HEK293 (cell line): ENCODE measurements around the gene METTL23.

Source experiments
- BCL11B ChIP-seq: fragments of 450-650 bp; formaldehyde crosslinking; IDR thresholded peaks from 2 replicates; pipeline ENCODE4 v1.5.1; 2016; ENCODE audit warnings: low read depth, missing biosample characterization, missing genetic modification characterization
- GLI2 ChIP-seq: fragments of 450-650 bp; formaldehyde crosslinking; IDR thresholded peaks from 2 replicates; pipeline ENCODE4; 2017; ENCODE audit warnings: missing biosample characterization, missing genetic modification characterization, low read depth, borderline replicate concordance
- GLIS2 ChIP-seq: fragments of 450-650 bp; formaldehyde crosslinking; IDR thresholded peaks from 2 replicates; pipeline ENCODE4 v1.5.1; 2016; ENCODE audit warnings: missing biosample characterization, missing genetic modification characterization
- KLF17 ChIP-seq: fragments of 450-650 bp; formaldehyde crosslinking; IDR thresholded peaks from 2 replicates; pipeline ENCODE4 v1.5.1; 2016; ENCODE audit warnings: missing biosample characterization, missing genetic modification characterization
- KLF8 ChIP-seq: fragments of 450-650 bp; formaldehyde crosslinking; IDR thresholded peaks from 2 replicates; pipeline ENCODE4 v1.5.1; 2016; ENCODE audit warnings: missing biosample characterization, missing genetic modification characterization
- KLF9 ChIP-seq: fragments of 450-650 bp; formaldehyde crosslinking; IDR thresholded peaks from 2 replicates; pipeline ENCODE4 v1.5.1; 2016; ENCODE audit warnings: missing biosample characterization, missing genetic modification characterization, low read depth
- PRDM10 ChIP-seq: fragments of 450-650 bp; formaldehyde crosslinking; IDR thresholded peaks from 2 replicates; pipeline ENCODE4 v1.5.1; 2016; ENCODE audit warnings: missing biosample characterization, missing genetic modification characterization
- SP2 ChIP-seq: fragments of 450-650 bp; formaldehyde crosslinking; IDR thresholded peaks from 2 replicates; pipeline ENCODE4 v1.5.1; 2016; ENCODE audit warnings: missing biosample characterization, missing genetic modification characterization
- SP7 ChIP-seq: fragments of 450-650 bp; formaldehyde crosslinking; IDR thresholded peaks from 2 replicates; pipeline ENCODE4 v1.5.1; 2016; ENCODE audit warnings: missing biosample characterization, missing genetic modification characterization
- WT1 ChIP-seq: fragments of 450-650 bp; formaldehyde crosslinking; IDR thresholded peaks from 2 replicates; pipeline ENCODE4 v1.5.1; 2016; ENCODE audit warnings: missing biosample characterization, missing genetic modification characterization
- ZBTB44 ChIP-seq: fragments of 450-650 bp; IDR thresholded peaks from 2 replicates; pipeline ENCODE4 v1.5.1; 2018; ENCODE audit warnings: missing biosample characterization, mild to moderate bottlenecking, missing genetic modification characterization
- ZBTB8A ChIP-seq: fragments of 450-650 bp; formaldehyde crosslinking; IDR thresholded peaks from 2 replicates; pipeline ENCODE4 v1.5.1; 2016; ENCODE audit warnings: missing biosample characterization, missing genetic modification characterization
- ZFHX2 ChIP-seq: fragments of 450-650 bp; formaldehyde crosslinking; conservative IDR thresholded peaks from 2 replicates; pipeline ENCODE4 v1.5.1; 2016; ENCODE audit warnings: missing biosample characterization, missing genetic modification characterization
- ZIC2 ChIP-seq: fragments of 450-650 bp; formaldehyde crosslinking; IDR thresholded peaks from 2 replicates; pipeline ENCODE4 v1.5.1; 2016; ENCODE audit warnings: missing biosample characterization, missing genetic modification characterization
- ZNF24 ChIP-seq: fragments of 450-650 bp; formaldehyde crosslinking; IDR thresholded peaks from 2 replicates; pipeline ENCODE4 v1.5.1; 2016; ENCODE audit warnings: missing biosample characterization, missing genetic modification characterization
- ZNF274 ChIP-seq, 2 experiments: fragments of 200-500 bp in 1 of 2; fragments of 450-650 bp in 1 of 2; sonication (Bioruptor generic) in 1 of 2; formaldehyde crosslinking in 1 of 2; IDR thresholded peaks; 2 replicates each; pipeline versions ENCODE4 v1.5.1 to v1.6.1; 2014 to 2016; ENCODE audit warnings: borderline replicate concordance in 1 of 2, inconsistent platforms in 1 of 2, low read length in 1 of 2, missing biosample characterization in 1 of 2, missing genetic modification characterization in 1 of 2
- ZNF366 ChIP-seq: fragments of 450-650 bp; formaldehyde crosslinking; conservative IDR thresholded peaks from 2 replicates; pipeline ENCODE4 v1.5.1; 2016; ENCODE audit warnings: missing biosample characterization, missing genetic modification characterization
- ZNF398 ChIP-seq: fragments of 450-650 bp; formaldehyde crosslinking; IDR thresholded peaks from 2 replicates; pipeline ENCODE4 v1.5.1; 2017; ENCODE audit warnings: missing biosample characterization, missing genetic modification characterization
- ZNF449 ChIP-seq: fragments of 450-650 bp; formaldehyde crosslinking; IDR thresholded peaks from 2 replicates; pipeline ENCODE4 v1.5.1; 2017; ENCODE audit warnings: missing biosample characterization, mild to moderate bottlenecking, missing genetic modification characterization, moderate library complexity
- ZNF548 ChIP-seq: fragments of 450-650 bp; formaldehyde crosslinking; IDR thresholded peaks from 2 replicates; pipeline ENCODE4 v1.5.1; 2016; ENCODE audit warnings: missing biosample characterization, missing genetic modification characterization
- ZNF629 ChIP-seq: fragments of 450-650 bp; formaldehyde crosslinking; IDR thresholded peaks from 2 replicates; pipeline ENCODE4 v1.5.1; 2017; ENCODE audit warnings: missing biosample characterization, missing genetic modification characterization
- ZNF639 ChIP-seq: fragments of 450-650 bp; formaldehyde crosslinking; IDR thresholded peaks from 2 replicates; pipeline ENCODE4 v1.5.1; 2016; ENCODE audit warnings: missing biosample characterization, missing genetic modification characterization
- ZNF768 ChIP-seq: fragments of 450-650 bp; formaldehyde crosslinking; IDR thresholded peaks from 2 replicates; pipeline ENCODE4 v1.5.1; 2018; ENCODE audit warnings: missing biosample characterization, mild to moderate bottlenecking, missing genetic modification characterization
- ZNF777 ChIP-seq: fragments of 450-650 bp; formaldehyde crosslinking; IDR thresholded peaks from 2 replicates; pipeline ENCODE4 v1.5.1; 2017; ENCODE audit warnings: missing biosample characterization, missing genetic modification characterization, borderline replicate concordance
- ZNF791 ChIP-seq: fragments of 450-650 bp; formaldehyde crosslinking; IDR thresholded peaks from 2 replicates; pipeline ENCODE4 v1.5.1; 2016; ENCODE audit warnings: missing biosample characterization, missing genetic modification characterization
- ZXDB ChIP-seq: fragments of 450-650 bp; formaldehyde crosslinking; IDR thresholded peaks from 2 replicates; pipeline ENCODE4 v1.5.1; 2016; ENCODE audit warnings: missing biosample characterization, missing genetic modification characterization

Gene METTL23

GRCh38 chr17:76710863-76711611 is 15.6 kb upstream of the METTL23 start, which contains the start of gene MXRA7 (continued):
- peak; percentile 94 for TF ChIP-seq GLIS2 (tag by site-specific recombination)
- peak; percentile 89 for TF ChIP-seq KLF8 (tag by site-specific recombination)
- no peak for TF ChIP-seq ZNF791 (tag by site-specific recombination)
- peak; percentile 64; the same call in 1 of the 2 replicates for TF ChIP-seq ZNF629 (tag by site-specific recombination)
- TF ChIP-seq BCL11B (tag by site-specific recombination): peak; percentile 60; the same call in 1 of the 2 replicates
- 0 out of 2 replicates have a peak, but pooled peaks have one; percentile 58 for TF ChIP-seq ZNF449 (tag by site-specific recombination)
- TF ChIP-seq ZBTB8A (tag by site-specific recombination): peak; percentile 62
- TF ChIP-seq ZNF777 (tag by site-specific recombination): no peak
- peak; percentile 62 for TF ChIP-seq ZFHX2 (tag by site-specific recombination)
- no peak for TF ChIP-seq ZNF548 (tag by site-specific recombination)
- TF ChIP-seq GLI2 (tag by site-specific recombination): no peak
- TF ChIP-seq KLF9: peak; percentile 57
- TF ChIP-seq WT1 (tag by site-specific recombination): no peak; the same call in none of the 2 replicates
- TF ChIP-seq ZIC2 (tag by site-specific recombination): no peak; the same call in none of the 2 replicates
- 0 out of 2 replicates have a peak, but pooled peaks have one; percentile 50 for TF ChIP-seq ZBTB44 (tag by site-specific recombination)
- TF ChIP-seq PRDM10: peak; percentile 78
- TF ChIP-seq ZNF398 (tag by site-specific recombination): peak; percentile 50; the same call in 1 of the 2 replicates
- TF ChIP-seq KLF17: peak; percentile 60; the same call in 1 of the 2 replicates
- TF ChIP-seq SP2 (tag by site-specific recombination): peak; percentile 52
- 0 out of 2 replicates have a peak, but pooled peaks have one; percentile 42 for TF ChIP-seq ZXDB (tag by site-specific recombination)
- TF ChIP-seq ZNF274 (IDR thresholded peaks at IDR 0.05; ENCODE audit: low read length): no peak
- no peak for TF ChIP-seq ZNF274 (tag by site-specific recombination; IDR thresholded peaks at IDR 0.05; ENCODE audit: borderline replicate concordance)
- TF ChIP-seq SP7 (tag by site-specific recombination): peak; percentile 56; the same call in 1 of the 2 replicates
- no peak; the same call in 1 of the 2 replicates for TF ChIP-seq ZNF366 (tag by site-specific recombination)
- TF ChIP-seq ZNF24 (tag by site-specific recombination): 0 out of 2 replicates have a peak, but pooled peaks have one; percentile 45
- TF ChIP-seq ZNF768 (tag by site-specific recombination): no peak
- TF ChIP-seq ZNF639 (tag by site-specific recombination): peak; percentile 41; the same call in 1 of the 2 replicates
